ENCODE results near the gene PRIM1.
"Not testable (repeated sequence)": the region's sequence is repeated elsewhere in the genome, so short reads cannot be mapped to it uniquely, and the experiment has no call there.

PRIM1 gene

DNA sequence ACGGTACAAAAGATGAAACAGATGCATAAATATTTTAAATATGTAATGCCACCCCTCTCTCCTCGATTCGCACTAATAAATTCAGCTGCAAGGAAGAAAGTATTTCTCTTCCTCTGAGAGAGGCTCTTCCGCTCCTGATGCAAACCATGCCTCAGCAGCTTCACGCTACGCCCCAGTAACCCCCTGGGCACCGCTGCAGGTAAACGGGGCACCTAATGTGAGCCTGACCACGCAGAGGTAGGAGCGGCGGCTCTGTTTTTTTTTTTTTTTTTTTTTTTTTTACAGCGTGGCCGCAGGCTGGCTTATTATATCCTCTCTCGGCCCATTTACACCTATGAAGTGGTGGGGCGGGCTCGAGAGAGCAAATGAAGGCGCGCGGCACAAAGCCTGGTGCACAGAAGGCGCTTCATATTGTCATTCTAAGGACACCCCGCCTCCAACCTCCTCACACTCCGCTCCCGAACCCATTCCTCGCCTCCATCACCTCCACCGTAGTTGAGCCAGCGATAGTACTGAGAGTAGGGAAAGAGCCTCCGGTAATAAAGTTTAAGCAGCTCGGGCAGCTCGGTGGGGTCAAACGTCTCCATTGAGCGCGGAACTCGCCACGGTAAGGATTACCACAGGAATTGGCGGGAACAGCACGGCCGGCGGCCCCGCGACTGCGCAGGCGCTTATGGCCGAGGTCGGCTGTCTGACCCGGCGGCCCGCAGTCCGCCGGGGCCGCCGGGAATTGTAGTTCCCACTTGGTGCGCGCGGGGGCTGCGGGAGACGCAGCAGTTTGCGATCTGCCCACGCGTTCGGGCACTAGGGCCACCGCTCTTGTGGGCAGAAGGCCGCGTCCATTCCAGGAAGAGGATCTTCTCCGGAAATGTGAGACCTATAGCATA, at the start of gene PRIM1:
Gene PRIM1, minus strand, starts transcription at position 612 of the 887 bp plus-strand sequence. Its CDS starts 25 bp downstream, at position 587.
- DNase-seq = peak; percentile 71

DNA sequence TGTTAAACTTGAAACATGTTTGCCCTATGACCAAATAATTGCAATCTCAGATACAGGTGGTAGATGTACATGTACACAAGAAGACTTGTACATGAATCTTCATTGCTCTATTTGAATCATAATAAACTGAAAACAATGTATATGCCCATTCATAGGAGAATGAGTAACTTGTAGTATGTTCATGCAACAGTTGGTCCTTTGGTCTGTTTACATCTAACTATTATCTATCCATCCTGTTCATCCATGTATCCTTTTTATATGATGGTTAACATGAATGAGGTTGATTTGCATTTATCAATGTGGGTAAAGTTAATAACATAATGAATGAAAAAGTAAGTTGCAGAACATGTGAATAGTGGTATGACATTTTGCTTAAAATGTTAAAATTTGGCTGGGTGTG, 48.1 kb upstream of the PRIM1 start:
- no peak for DNase-seq

DNA sequence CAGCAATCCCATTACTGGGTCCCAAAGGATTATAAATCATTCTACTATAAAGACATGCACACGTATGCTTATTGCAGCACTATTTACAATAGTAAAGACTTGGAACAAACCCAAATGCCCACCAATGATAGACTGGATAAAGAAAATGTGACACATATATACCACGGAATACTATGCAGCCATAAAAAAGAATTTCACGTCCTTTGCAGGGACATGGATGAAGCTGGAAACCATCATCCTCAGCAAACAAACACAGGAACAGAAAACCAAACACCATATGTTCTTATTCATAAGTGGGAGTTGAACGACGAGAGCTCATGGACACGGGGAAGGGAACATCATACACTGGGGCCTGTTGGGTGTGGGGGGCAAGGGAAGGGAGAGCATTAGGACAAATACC, 47.2 kb upstream of the PRIM1 start:
- DNase-seq = not testable (repeated sequence)

DNA sequence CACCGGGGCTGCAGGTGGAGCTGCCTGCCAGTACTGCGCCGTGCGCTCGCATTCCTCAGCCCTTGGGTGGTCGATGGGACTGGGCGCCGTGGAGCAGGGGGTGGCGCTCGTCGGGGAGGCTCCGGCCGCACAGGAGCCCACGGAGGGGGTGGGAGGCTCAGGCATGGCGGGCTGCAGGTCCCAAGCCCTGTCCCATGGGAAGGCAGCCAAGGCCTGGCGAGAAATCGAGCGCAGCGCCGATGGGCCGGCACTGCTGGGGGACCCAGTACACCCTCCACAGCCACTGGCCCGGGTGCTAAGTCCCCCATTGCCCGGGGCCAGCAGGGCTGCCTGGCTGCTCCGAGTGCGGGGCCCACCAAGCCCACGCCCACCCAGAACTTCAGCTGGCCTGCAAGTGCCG, 43.7 kb upstream of the PRIM1 start:
- not testable (repeated sequence) for DNase-seq

DNA sequence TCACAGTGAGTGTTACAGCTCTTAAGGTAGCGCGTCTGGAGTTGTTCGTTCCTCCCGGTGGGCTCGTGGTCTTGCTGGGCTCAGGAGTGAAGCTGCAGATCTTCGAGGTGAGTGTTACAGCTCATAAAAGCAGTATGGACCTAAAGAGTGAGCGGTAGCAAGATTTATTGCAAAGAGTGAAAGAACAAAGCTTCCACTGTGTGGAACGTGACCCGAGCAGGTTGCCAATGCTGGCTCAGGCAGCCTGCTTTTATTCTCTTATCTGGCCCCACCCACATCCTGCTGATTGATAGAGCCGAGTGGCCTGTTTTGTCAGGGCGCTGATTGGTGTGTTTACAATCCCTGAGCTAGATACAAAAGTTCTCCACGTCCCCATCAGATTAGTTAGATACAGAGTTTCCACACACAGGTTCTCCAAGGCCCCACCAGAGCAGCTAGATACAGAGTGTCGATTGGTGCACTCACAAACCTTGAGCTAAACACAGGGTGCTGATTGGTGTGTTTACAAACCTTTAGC, 43.0 kb upstream of the PRIM1 start:
- DNase-seq = not testable (repeated sequence)

DNA sequence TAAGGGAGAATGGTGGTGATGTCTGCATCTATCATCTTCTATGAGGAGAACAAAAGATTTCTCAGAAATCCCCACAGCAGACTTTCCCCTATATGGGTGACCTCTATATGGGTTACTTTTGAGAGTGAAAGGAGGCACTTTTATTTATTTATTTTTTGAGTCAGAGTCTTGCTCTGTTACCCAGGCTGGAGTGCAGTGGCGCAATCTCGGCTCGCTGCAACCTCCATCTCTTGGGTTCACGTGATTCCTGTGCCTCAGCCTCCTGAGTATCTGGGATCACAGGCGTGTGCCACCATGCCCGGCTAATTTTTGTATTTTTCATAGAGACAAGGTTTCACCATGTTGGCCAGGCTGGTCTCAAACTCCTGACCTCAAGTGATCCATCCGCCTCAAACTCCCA, 41.0 kb upstream of the PRIM1 start:
- DNase-seq = not testable (repeated sequence)

DNA sequence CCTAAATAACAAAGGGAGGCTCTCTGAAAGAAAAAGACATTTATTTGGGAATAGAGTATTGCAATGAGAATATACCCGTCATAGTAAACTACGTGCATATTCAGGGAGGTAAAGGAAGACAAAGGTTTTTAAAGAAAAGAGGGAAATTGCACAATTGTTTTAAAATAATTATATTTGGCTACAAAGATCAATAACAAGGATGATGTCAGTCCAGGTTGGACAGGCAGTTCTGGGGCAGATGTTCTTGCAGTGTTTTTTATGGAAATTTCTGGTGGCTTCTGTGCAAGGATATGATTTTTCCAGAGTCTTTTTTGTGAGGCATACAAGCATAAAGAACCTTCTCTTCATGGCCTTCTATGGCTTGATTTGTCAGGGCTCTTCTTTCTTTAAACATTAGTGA, 40.6 kb upstream of the PRIM1 start:
- no peak for DNase-seq

DNA sequence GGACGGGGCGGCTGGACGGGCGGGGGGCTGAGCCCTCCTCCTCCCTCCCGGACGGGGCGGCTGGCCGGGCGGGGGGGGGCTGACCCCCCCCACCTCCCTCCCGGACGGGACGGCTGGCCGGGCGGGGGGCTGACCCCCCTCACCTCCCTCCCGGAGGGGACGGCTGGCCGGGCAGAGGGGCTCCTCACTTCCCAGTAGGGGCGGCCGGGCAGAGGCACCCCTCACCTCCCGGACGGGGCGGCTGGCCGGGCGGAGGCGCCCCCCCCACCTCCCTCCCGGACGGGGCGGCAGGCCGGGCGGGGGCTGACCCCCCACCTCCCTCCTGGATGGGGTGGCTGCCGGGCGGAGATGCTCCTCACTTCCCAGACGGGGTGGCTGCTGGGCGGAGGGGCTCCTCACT, 37.3 kb upstream of the PRIM1 start:
- DNase-seq = not testable (repeated sequence)

DNA sequence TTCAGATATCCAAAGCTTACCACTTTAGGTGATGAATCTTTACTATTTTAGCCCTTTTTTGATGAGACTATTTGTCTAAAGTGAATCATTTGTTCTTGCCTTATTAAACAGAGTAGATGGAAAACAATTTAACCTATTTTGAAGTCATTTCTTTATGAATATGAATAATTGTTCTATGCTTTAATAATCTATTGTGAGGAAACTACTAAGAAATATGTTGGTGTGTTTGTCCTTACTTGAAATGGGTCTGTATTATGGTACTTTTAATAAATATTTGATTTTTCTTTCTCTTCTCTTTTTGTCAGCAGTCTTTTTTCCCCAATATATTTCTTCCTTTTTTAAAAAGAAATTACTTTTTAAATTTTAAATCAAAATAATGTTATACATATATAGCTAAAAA, 35.4 kb upstream of the PRIM1 start:
- no peak for DNase-seq

DNA sequence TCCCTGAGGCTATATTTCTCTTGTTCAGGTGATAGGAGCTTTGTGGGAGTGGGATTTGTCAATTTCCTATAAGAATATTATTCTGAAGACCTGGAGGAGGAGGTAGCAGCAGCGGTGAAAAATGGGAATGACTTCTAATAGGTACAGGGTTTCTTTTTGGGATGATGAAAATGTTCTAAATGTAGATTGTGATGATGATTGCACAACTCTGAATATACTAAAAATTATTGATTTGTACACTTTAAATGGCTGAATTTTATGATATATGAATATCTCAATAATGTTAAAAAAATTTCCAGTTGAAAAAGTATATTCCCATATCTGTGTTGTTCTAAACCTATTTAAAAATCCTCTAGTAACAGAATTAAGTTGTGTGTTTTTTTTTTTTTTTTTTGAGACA, 33.8 kb upstream of the PRIM1 start:
- DNase-seq = no peak

DNA sequence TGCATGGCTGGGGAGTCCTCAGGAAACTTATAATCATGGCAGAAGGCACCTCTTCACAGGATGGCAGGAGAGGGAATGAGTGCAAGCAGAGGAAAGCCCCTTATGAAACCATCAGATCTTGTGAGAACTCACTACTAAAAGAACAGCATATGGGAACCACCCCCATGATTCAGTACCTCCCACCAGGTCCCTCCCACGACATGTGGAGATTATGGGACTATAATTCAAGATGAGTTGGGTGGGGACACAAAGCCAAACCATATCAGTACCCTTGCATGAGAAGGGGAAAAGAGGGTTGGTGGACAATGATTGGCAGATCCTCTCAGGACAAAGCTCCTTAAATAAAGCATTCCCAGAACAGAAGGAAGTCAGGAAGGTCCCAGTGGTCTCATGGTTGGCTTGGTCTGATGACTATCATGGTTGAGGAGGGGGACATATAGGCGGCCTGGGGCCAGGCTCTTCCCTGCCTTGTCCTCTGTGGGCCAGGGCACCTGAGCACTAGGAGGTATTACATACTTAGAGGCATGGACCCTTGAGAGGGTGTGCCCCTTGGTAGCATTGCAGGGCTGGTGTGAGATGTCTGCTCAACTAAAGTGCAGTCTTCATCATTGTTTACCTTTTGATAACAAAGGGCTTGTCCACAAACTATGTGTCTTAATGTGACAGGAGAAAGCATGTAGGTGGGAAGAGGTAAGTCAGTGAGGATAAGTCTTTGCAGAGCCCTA, 33.2 kb upstream of the PRIM1 start:
- DNase-seq = no peak

DNA sequence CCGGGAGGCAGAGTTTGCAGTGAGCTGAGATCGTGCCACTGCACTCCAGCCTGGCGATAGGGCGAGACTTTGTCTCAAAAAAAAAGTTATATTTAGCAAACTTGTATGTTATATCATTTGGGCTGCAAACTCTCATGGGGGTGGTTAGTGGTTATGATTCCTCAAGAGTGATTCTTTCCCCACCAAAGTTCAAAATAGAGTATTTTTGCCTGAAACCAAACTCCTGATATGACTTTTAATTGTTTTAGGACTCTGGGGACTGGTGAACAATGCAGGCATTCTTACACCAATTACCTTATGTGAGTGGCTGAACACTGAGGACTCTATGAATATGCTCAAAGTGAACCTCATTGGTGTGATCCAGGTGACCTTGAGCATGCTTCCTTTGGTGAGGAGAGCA, 29.6 kb upstream of the PRIM1 start:
- DNase-seq = no peak

DNA sequence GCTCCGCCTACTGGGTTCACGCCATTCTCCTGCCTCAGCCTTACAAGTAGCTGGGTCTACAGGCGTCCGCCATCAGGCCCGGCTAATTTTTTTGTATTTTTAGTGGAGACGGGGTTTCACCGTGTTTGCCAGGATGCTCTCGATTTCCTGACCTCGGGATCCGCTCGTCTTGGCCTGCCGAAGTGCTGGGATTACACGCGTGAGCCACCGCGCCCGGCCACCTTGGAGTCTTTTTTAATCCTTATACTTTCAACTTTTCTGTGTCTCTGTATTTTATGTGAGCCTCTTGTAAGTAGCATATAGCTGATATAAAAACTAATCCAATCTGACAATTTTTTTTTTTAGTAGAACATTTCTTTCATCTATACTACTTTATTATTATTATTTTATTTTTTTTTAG, 26.6 kb upstream of the PRIM1 start:
- DNase-seq = no peak

DNA sequence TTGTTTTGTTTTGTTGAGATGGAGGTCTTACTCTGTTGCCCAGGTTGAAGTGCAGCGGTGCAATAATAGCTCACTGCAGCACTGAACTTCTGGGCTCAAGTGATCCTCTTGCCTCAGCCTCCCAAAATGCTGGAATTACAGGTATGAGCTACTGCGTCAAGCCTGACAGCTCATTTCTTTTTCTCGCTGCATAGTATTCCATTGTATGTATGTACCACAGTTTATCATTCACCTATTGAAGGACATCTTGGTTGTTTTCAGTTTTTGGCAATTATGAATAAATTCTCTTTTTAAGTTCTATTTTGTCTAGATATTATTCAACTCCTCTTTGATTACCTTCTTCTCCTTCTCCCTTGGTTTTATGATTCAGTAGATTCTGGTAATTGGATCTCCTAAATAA, 24.5 kb upstream of the PRIM1 start:
- no peak for DNase-seq

DNA sequence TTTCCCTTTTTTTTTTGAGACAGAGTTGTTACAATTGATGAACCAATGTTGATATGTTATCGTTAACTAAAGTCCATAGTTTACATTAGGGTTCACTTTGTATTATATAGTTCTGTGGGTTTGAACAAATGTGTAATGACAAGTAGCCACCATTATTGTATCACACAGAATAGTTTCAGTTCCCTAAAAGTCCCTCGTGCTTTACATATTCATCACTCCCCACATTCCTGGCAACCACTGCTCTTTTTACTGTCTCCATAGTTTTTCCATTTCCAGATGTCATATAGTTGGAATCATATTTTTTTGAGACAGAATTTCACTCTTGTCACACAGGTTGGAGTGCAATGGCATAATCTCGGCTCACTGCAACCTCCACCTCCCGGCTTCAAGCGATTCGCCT, 23.5 kb upstream of the PRIM1 start:
- no peak for DNase-seq

DNA sequence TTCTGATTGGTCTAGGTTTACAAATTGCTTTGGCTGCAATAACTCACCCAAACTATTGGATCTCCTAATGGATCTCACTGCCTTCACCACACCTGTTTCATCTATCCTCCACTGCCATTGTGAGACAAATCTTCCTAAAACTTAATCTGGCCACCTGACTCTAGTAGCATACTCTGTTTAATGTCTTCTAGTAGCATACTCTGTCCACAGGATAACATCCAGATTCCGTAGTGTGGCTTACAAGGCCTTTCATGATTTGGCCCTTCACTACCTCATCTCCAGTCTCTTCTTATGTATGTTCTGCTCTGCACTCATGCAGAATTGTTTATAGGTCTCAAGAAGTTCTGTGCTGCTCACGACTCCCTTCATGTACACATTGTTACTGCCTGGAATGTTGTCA, 21.0 kb upstream of the PRIM1 start:
- DNase-seq = no peak

DNA sequence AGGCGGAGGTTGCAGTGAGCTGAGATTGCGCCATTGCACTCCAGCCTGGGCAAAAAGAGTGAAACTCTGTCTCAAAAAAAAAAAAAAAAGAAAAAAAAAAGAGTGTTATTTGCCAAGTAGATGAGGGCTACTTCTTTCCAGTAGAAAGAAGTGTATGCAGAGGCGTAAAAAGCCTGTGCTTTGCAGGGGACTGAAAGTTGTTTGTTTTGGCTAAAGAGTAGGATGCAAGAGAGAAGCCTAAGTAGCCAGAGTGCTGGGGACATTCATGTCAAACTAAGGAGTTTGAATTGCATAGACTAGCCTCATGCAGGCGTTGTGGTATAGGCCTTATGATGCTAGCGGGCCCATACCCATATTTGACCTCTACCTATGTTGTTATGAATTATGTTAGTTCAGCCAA, 20.5 kb upstream of the PRIM1 start:
- no peak for DNase-seq

DNA sequence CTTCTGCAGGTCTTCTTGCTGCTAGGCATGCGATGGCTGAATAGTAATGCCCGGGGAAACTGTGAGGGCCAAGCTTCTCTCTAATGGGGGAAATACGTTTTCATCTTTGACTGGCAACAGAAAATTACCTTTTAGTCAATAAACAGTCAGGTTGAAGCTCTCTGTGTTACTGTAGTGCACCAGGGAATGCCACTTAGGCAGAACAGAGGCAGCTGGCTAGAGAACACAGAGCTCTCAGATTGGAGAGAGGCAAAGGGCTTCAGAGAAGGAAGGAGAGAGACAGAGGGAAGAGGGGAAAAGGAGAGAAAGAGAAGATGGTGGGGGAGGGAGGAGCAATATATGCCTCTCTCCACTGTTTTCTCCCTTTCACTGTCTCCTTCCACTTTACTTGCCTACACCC, 17.7 kb upstream of the PRIM1 start:
- no peak for DNase-seq

DNA sequence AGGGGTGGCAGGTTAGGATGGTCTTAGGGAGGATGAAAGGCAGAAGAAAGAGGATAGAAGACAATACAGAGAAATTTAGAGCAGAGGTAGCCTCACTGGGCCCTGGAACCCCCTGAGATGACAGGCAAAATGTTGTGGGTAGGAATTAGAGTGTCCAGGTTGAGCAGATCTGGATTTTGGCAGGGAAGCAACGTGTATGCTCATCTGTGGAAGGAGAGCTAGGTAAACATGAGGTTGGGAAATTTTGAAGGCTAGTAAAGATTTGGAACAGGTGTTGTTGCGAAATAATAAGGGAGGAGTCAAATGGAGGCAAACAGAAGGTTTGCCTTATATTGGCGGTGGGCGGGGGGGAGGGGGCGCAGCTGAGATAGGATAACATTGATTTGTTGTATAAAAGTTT, 16.3 kb upstream of the PRIM1 start:
- DNase-seq = no peak

DNA sequence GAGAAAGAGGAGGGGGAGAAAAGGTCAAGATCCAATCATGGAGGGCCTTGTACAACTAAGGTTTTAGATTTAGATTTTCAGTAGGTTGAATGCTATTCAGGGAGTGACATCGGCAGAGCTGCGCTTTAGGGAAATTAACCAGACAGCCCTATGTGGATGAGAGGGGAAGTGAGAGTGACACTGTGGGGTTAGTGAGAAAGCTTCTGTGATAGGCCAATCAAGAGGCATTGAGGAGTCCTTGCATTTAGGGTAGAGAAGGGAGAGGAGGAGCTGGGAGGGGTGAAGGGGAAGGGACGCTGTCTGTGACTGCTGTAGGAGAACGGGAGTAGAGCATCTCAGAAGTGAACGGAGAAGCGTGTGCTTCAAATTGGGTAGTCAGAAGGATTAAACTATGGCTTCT, 14.4 kb upstream of the PRIM1 start:
- no peak for DNase-seq

DNA sequence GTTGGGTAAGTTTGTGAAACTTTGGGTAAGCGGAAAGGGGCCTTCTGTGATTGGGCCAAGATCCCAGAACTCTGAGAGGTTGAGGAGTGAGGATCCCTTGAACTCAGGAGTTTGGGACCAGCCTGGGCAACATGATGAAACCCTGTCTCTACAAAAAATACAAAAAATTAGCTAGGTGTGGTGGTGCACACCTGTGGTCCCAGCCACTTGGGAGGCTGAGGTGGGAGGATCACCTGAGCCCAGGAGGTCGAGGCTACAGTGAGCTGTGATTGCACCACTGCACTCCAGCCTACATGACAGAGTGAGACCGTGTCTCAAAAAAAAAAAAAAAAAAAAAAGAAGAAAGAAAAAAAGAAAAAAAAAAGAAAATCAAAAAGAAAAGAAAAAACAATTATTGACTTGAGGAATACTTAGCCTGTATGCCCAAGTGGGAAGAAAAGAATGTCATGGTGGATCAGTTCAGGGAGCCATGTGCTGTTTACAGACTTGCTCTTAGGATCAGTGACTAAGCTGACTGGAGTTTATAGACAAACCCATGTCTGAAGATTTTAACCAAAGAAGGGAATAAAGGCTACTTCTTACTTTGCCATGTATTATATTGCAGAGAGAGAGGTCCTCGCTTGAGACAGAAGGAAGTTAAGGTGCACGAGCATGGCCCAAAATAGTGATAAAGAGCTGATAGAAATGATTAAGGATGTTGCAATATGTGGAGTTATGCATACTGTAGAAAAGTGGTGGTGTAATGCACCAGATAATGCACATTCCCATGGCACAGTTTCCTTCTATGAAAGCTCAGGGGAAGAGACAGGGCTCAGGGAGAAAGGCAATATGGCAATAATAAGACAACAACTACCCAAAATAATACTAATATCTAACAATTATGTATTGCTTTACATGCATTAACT, 11.9 kb upstream of the PRIM1 start:
- DNase-seq = no peak

DNA sequence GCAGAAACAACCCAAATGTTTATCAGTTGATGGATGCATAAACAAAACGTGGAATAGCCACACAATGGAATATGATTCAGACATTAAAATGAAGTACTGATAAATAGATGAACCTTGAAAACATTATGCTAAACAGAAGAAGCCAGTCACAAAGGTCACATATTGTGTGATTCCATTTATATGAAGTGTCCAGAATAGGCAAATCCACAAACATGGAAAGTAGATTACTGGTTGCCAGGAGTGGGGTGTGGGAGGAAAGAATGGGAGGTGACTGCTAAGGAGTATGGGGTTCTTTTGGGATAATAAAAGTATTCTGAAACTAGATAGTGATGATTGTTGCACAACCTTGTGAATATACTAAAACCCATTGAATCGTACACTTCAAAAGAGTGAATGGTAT, 9.7 kb upstream of the PRIM1 start:
- no peak for DNase-seq

DNA sequence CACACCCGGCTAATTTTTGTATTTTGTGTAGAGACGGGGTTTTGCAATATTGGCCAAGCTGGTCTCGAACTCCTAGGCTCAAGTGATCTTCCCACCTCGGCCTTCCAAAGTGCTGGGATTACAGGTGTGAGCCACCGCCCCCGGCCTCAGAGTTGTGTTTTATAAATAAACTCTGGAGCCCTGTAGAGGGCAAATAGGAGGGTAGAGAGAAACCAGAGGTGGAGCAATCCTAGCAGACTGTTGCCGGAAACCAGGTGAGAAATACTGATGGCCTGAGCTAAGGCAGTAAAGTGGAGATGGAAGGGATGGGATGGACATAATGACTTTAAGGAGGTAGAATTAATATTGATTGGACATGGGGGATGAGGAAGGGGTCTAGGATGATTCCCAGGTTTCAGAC, 8.3 kb upstream of the PRIM1 start:
- no peak for DNase-seq
